GM21723 (cell line): ENCODE measurements around the gene FBXW11.
A peak's percentile ranks its signal among the peaks of the same experiment; 100 is the strongest.

Experiments
- ATAC-seq: cut with Tn5 transposase; IDR thresholded peaks from one replicate; pipeline ENCODE4 v1.9.1; 2021; ENCODE audit warnings: mild to moderate bottlenecking, moderate library complexity; ENCODE audit not compliant: unreplicated experiment

The FBXW11 gene

DNA sequence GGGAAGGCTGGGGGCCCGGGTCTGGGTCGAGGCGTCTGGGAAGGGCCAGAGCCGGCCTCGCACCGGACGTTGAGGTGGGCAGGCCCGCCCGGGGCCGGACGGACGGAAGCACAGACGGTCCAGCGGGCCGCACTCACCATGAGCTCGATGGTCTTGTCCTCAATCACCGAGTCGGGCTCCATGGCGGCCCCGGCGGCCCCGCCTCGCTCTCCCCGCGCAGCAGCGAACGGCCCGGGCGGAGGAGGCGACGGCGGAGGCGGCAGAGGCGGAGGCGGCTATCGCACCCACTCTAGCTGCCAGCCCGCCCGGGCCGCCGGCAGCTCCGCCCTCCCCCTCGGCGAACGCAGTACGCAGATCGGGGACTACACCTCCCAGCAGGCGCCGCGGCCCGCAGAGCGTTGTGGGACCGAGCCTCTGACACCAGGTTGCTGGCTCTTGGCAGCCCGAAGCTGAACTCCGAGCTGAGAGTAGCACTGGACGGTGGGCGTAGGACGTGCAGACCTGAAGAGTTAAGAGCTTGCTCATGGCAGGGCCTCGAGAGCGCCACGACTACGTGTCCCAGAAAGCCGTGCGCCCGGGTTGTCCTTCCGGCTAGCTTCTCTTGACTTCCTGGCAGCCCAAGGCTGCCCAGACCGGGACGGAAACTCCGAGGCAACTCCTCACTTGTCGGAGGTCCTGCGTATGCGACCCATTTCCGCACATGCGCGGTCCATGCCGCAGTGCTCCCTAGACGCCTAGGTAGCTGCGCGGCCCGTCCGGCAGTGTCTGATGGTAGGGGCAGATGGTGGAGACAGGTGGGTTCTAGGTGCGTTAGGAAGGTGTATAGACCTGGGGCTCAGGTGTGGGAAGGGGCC, at the start of gene FBXW11:
Gene FBXW11, minus strand, starts transcription at position 318 of the 854 bp plus-strand sequence. Its CDS starts 136 bp downstream, at position 182.
- ATAC-seq: peak; percentile 86

DNA sequence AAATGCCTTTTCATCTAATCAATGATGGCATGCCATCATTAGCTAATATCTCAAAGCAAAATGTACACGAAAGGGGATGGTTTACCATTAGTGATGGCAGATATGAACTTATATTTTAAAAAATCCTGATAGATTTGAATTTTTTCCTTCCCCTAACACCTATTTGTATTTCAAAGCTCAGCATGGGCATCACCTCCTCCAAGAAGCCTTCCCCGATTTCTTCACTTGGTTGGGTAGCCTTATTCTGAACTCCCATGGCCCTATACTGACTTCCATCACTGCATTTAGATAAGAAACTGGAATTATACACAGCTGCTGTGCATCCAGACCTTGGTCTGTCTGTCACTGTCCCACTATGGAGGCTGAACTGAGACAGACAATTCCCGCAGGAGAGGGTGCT, 49.6 kb upstream of the FBXW11 start:
- no peak for ATAC-seq

GRCh38 chr5:172055421-172055820, 49.0 kb upstream of the FBXW11 start:
- ATAC-seq: no peak

DNA sequence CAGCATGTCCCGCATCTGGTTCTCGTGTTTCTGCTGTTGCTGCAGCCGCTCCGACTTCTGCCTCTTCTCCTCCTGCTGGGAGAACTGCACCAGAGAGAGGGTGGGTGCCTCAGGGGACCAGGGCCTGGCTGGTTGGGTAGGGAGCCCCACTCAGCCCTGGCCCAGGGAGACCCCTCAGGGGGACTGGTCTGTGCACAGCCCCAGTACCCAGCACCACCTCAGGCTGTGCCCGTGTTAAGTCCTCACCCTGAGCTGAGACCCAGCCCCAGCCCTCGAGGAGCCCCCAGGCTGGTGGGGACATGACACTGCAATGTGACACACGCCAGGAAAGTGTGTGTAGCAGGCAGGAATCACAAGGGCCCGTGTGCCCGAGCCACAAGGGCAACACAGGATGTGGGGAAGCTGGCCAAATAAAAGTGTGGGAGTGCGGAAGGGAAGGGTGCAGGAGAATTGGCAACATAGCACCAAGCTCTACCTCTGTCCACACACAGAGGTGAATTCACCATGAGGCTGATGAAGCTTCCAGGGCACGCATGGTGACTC, 48.2 kb upstream of the FBXW11 start:
- no peak for ATAC-seq

- ATAC-seq: no peak
Observed at GRCh38 chr5:172052450-172053236, 46.2 kb upstream of the FBXW11 start.

DNA sequence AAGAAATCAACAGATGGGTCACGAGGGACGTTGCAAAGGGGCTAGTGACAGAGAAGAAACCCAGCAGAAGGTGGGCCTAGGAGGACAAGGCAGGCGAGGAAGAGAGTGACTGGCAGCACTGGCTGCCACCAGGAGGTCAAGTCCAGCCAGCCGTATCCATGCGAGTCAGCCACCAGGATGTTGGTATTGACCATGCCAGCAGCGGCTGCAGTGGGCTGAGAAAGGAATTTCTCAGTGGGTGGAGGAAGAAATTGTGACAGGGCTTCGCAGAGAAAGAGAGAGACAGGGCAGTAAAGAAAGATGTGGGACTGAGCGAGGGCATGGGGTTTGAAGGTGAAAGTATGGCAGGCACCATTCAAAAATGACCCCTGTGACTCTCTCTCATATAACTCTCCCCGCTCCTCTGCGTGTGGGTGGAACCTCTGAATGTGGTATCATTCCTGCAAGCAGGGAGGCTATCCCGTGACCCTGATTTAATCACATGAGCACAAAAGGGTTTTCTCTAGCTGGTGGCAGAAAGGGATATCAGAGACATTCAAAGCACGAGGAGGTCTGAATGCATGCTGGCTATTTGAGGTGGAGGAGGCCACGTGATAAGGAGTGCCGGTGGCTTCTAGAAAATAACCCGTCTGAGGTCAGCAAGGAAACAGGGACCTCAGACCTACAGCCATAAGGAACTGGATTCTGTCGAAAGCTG, 45.4 kb upstream of the FBXW11 start:
- ATAC-seq: no peak

DNA sequence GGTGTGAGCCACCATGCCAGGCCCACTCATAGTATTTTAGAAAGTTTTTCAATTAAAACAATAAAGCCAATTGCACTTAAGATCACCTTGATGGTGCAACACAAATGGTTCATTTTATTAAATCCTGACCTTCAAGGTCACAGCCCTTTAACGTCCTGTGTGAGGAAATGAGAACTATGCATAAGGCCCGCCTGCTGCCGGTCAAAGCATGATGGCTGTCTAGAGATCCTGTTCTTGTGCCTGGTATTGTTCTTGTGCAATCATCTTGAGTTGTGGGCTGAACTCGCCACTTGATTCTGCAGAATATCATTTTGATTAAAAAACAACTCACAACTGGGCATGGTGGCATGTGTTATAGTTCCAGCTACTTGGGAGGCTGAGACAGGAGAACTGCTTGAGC, 43.6 kb upstream of the FBXW11 start:
- no peak for ATAC-seq

GRCh38 chr5:172049226-172049796, 42.9 kb upstream of the FBXW11 start:
- ATAC-seq: no peak

DNA sequence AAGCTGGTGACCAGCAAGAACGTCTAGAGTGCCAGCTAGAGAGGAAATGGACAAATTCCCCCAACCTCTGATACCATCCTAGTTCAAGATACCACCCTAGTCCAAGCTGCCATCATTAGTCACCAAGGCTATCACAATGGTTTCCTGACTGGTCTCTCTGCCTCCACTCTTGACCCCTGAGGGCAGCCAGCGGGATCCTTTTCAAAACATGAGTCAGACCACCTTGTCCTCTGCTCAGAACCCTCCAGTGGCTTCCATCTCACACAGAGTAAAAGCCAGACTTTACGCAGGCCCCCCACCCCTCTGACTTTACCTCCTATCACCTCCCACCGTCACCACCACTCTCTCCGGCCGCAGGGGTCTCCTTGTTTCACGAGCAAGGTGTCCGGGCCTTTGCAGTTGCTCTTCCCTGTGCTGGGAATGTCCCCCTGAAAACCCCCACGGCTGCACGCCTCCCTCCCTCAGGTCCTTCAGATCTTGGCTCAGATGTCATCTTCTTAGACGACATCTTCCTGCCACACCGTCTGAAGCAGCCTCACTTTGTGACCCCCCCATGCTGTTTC, 42.2 kb upstream of the FBXW11 start:
- ATAC-seq: no peak

- ATAC-seq: no peak
Observed at GRCh38 chr5:172048170-172048422, 41.7 kb upstream of the FBXW11 start.

DNA sequence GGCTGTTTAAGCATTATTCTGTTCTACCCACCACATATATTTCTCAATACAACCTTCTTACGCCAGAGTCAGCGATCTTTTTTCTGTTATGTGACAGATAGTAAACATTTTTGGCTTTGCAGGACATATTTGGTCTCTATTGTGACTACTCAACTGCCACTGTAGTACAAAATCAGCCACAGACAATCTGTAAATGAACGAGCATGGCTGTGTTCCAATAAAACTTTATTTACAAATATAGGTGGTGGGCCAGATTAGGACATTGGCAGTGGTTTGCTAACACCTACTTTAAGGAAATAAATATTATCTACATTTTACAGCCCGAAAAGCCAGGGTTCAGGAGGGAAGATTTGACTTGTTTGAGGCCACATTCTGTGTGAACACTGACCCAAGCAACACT, 40.2 kb upstream of the FBXW11 start:
- no peak for ATAC-seq

DNA sequence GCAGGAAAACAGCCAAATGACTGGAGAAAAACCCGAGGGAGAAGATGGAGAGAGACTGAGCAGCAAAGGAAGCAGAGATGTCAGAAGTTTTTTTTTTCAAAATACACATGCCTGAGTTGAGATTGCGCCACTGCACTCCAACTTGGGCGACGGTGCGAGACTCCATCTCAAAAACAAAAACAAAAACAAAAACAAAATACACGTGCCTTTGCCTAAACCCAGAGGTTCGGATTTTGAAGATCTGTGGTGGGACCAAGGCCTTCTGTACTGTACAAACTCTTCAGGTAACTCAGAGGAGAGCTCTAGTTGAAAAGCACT, 38.8 kb upstream of the FBXW11 start:
- ATAC-seq: no peak

- ATAC-seq: no peak
Observed at GRCh38 chr5:172044631-172045314, 38.3 kb upstream of the FBXW11 start.

- ATAC-seq: no peak
Observed at GRCh38 chr5:172043865-172044264, 37.4 kb upstream of the FBXW11 start.

DNA sequence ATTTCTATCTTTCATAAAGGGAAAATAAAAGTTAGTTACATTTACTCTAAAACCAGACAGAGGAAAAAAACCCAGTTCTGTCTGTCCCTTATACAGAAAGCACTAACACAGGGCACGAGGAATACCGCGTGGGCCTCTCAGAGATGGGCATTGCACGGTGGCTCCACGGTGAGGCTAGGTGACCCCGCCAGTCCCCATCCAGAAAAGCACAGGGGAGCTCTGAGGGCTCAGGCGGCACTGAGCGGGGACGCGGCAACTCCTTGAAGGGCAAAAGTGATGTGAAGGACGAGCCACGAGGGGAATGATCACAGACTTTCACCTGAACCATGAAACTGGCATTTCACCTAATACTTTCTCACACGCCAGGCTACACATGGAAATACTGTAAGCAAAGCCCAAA, 35.7 kb upstream of the FBXW11 start:
- no peak for ATAC-seq

DNA sequence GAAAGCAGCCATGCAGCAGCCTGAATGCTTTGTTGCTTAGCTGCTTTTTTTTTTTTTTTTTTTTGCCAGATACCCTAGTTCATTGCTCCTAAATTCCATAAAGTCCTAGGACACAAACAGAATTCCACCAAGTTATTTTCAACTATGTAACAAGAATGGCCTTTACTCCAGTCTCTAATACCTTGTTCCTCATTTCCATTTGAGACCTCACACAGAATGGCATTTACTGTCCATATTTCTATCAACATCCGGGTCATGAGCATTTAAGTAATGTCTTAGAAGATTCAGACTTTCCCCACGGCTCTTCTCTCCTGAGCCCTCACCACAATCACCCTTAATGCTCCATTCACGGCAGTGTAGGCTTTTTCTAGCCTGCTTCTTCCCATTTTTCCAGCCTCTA, 31.7 kb upstream of the FBXW11 start:
- no peak for ATAC-seq

GRCh38 chr5:172035049-172035448, 28.6 kb upstream of the FBXW11 start:
- ATAC-seq: peak; percentile 88

- ATAC-seq: no peak
Observed at GRCh38 chr5:172031894-172032461, 25.5 kb upstream of the FBXW11 start.

DNA sequence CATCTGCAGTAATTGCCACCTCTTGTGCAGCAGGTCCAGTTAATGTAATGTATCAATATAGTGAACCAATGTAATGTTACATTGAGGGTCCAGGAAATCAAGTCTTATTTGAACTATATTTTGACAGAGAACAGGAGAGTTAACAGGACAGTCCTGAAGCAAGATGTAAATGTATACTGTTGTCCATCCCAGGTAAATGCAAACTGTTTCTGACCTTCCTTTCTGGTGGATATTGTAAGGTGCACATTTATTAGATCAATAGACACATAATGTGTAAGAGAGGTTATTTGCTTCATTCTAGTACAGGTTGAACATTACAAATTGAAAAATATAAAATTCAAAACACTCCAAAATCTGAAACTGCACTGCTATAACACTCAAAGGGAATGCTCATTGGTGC, 23.4 kb upstream of the FBXW11 start:
- no peak for ATAC-seq

- no peak for ATAC-seq
Observed at GRCh38 chr5:172028167-172028566, 21.7 kb upstream of the FBXW11 start.
